ENCODE results near the gene UPB1. TPM values are rescaled to one million over a fixed set of nuclear protein-coding genes. Genes with fewer than 3 reads are reported as not detected.
A peak's percentile ranks its signal among the peaks of the same experiment; 100 is the strongest.
"Not testable (repeated sequence)": the region's sequence is repeated elsewhere in the genome, so short reads cannot be mapped to it uniquely, and the experiment has no call there.

The UPB1 gene
- total RNA-seq, 2 experiments from 2014 or later, result 0.10 TPM; not detected in 1

DNA sequence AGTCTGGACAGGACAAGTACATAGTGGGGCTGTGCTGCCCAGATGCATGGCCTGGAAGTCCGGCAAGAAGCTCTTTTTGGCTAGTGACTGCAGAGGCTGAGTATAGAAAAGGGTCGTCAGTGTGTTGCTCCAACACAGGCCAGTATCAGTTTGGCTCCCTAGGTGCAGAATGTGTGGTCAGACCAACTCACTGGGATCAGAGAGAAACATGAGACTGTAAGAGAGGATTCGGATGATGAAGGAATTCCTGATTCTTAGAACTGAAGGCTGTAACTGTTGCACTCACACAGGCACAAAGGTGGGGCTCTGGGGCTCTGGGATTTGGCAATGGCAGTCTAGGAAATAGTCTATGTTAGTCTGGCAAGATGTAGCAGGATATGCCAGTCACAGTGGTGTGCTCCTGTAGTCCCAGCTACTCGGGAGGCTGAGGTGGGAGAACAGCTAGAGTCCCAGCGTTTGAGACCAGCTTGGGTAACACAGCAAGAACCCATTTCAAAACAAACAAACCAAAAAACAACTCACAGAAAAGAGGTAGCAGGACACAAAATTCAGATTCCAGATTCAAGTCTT is 11.1 kb upstream of the UPB1 start:
- intact Hi-C loops (cut with micrococcal nuclease), result loop anchor here (2.0 kb wide), 1 partner anchor 57 kb away; the partner anchor contains the start of gene ADORA2A
- Mint-ChIP-seq H3K27me3 (ENCODE audit: low read depth) (no peaks in the 10 kb centered on the region), H3K36me3 (ENCODE audit: low read depth) (no peaks in the 10 kb centered on the region), H3K9me3 (no peaks in the 10 kb centered on the region), H3K27ac (no peak overlapping the region), H3K4me3 (no peak overlapping the region), H3K4me1 (ENCODE audit: low read depth) (peaks cover 20% of the 10 kb centered on the region)
- DNase-seq, result no peak
- CTCF ChIA-PET, result interaction anchor here (1.0 to 2.0 kb wide), 4 partner anchors 9 to 42 kb away, joined by 3 to 7 read pairs (median 4); no protein-coding TSS in a partner anchor

DNA sequence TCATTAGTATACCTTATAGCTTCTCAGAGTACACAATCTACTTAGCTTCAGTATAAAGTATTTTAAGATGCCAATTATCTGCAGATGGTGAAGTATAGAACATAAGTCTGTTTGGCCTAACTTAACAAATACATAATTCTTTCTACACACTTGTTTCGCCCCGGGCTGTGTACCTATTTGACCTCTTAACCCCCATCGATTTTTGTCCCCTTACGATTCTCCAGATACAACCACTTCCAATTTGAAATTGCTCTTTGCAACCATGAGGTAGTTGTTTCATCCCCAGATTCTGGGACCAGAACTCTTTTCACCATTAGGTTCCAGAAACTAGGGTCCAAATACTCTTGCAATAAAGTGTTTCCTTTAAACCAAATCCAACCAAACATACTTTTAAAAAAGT is 10.0 kb upstream of the UPB1 start:
- Mint-ChIP-seq H3K4me3 (no peak overlapping the region), H3K4me1 (ENCODE audit: low read depth) (peaks cover 20% of the 10 kb centered on the region), H3K27me3 (ENCODE audit: low read depth) (no peaks in the 10 kb centered on the region), H3K27ac (no peak overlapping the region), H3K9me3 (no peaks in the 10 kb centered on the region), H3K36me3 (ENCODE audit: low read depth) (no peaks in the 10 kb centered on the region)
- CTCF ChIA-PET, result no interaction called here
- DNase-seq, result no peak
- intact Hi-C loops (cut with micrococcal nuclease), result loop anchor here (2.0 kb wide), 1 partner anchor 58 kb away; the partner anchor contains the start of gene ADORA2A

DNA sequence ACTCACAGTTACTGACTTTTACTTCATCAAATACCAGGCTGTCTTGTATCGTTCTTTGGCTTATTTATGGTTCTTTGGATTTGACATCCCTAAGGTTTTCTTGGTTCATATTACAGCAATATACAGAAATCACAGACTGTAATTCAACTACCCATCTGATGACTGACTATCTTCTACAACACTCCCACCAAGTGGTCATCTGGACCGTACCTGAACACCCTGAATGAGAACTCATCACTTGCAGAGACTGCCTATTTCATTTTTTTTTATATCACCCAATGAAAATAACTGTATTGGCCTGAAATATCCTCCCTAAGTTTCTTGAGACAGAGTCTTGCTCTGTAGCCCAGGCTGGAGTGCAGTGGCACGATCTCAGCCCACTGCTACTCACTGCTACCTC is 9.5 kb upstream of the UPB1 start:
- Mint-ChIP-seq H3K36me3 (ENCODE audit: low read depth) (no peaks in the 10 kb centered on the region), H3K27ac (no peak overlapping the region), H3K4me3 (no peak overlapping the region), H3K4me1 (ENCODE audit: low read depth) (peaks cover 20% of the 10 kb centered on the region), H3K27me3 (ENCODE audit: low read depth) (no peaks in the 10 kb centered on the region), H3K9me3 (no peaks in the 10 kb centered on the region)
- DNase-seq, result peak; percentile 30
- CTCF ChIA-PET, result interaction anchor here (0.6 to 1.4 kb wide), 5 partner anchors 17 to 63 kb away, joined by 3 to 12 read pairs (median 5); partner anchors contain the start of gene ADORA2A
- intact Hi-C loops (cut with micrococcal nuclease), result loop anchor here (1.0 to 2.0 kb wide), 2 partner anchors 51 to 59 kb away; partner anchors contain the start of gene ADORA2A

DNA sequence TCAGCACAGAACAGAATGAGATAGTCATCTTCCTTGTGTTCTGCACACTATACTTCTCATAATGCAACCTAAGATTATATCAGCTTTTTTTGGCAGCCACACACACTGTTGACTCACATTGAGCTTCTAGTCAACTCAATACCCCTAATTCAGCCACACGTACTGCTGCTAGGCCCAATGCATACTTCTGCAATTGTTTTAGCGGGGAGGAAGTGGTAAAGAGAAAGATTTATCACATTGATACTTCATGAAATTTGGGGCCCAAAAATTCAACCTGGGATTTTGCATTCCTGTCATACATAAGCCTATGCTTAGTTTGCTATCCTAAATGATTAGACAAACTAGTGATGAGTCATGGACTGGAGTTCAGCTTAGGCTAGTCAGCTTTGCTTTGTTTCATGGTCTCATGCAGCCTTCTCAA is 8.6 kb upstream of the UPB1 start:
- H3K9me3 Mint-ChIP-seq, result no peaks in the 10 kb centered on the region
- peak; percentile 49 for DNase-seq
- H3K4me3 Mint-ChIP-seq, result no peak overlapping the region
- CTCF ChIA-PET, result interaction anchor here (1.3 to 1.4 kb wide), 3 partner anchors 16 to 63 kb away, joined by 3 to 12 read pairs (median 5); partner anchors contain the start of gene ADORA2A
- H3K36me3 Mint-ChIP-seq (ENCODE audit: low read depth), result no peaks in the 10 kb centered on the region
- peaks cover 20% of the 10 kb centered on the region for H3K4me1 Mint-ChIP-seq (ENCODE audit: low read depth)
- intact Hi-C loops (cut with micrococcal nuclease), result loop anchor here (1.0 kb wide), 1 partner anchor 52 kb away; no protein-coding TSS in a partner anchor
- no peaks in the 10 kb centered on the region for H3K27me3 Mint-ChIP-seq (ENCODE audit: low read depth)
- H3K27ac Mint-ChIP-seq, result no peak overlapping the region

DNA sequence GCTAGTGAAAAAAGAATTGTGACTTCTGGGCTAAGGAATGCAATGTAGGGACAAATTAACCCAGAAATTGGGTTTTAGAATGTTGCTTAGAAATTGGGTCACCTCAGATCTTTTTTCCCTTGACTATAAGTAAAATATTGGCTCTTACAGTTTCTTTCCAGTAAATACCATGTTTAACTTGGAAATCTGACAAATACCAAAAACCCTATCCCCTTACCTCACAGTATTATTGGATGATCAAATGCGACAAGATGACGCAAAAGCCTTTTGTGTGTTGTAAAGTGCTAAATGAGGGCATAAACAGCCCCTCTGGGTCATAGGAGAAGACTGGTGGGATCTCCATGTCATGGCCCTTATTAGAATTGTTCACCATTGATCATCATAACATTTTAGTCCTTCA is 6.1 kb upstream of the UPB1 start:
- no peaks in the 10 kb centered on the region for H3K9me3 Mint-ChIP-seq

DNA sequence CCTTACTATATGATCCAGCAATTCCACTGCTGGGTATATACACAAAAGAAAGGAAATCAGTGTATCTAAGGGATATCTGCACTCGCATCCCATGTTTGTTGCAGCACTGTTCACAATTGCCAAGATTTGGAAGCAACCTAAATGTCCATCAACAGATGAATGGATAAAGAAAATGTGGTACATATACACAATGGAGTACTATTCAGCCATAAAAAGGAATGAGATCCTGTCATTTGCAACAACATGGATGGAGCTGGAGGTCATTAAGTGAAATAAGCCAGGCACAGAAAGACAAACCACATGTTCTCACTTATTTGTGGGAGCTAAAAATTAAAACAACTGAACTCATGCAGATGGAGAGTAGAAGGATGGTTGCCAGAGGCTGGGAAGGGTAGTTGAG is 5.7 kb upstream of the UPB1 start:
- H3K36me3 Mint-ChIP-seq (ENCODE audit: low read depth); H3K27ac Mint-ChIP-seq; H3K4me3 Mint-ChIP-seq; DNase-seq; H3K27me3 Mint-ChIP-seq (ENCODE audit: low read depth); CTCF ChIA-PET; intact Hi-C loops (cut with micrococcal nuclease); H3K4me1 Mint-ChIP-seq (ENCODE audit: low read depth); H3K9me3 Mint-ChIP-seq: not testable (repeated sequence)

More for the DNA sequence above, 6.1 kb upstream of the UPB1 start:
- CTCF ChIA-PET, result no interaction called here
- no peak overlapping the region for H3K4me3 Mint-ChIP-seq
- DNase-seq, result no peak
- H3K27ac Mint-ChIP-seq, result no peak overlapping the region
- H3K4me1 Mint-ChIP-seq (ENCODE audit: low read depth), result peaks cover 8% of the 10 kb centered on the region
- intact Hi-C loops (cut with micrococcal nuclease), result no loop called here
- peaks cover 9% of the 10 kb centered on the region for H3K27me3 Mint-ChIP-seq (ENCODE audit: low read depth)
- no peaks in the 10 kb centered on the region for H3K36me3 Mint-ChIP-seq (ENCODE audit: low read depth)

DNA sequence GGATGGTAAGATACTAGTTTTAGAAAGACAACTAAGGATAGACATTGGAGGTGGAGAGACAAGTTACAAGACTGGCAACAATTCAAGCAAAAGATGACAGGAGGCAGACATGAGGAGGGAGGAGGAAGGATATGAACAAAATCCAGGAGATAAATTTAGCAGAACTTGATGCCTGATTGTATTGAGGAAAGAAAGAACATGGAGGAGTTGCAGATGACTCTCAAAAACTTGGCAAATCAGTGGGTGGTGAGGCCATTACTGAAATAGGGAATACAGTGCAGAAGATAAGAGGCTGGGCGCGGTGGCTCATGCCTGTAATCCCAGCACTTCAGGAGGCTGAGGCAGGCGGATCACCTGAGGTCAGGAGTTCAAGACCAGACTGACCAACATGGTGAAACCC is 2.7 kb upstream of the UPB1 start:
- Mint-ChIP-seq H3K4me3 (no peak overlapping the region), H3K4me1 (ENCODE audit: low read depth) (no peaks in the 10 kb centered on the region), H3K27ac (no peak overlapping the region), H3K9me3 (no peaks in the 10 kb centered on the region), H3K36me3 (ENCODE audit: low read depth) (no peaks in the 10 kb centered on the region), H3K27me3 (ENCODE audit: low read depth) (peaks cover 18% of the 10 kb centered on the region)
- intact Hi-C loops (cut with micrococcal nuclease), result no loop called here
- CTCF ChIA-PET, result interaction anchor here (1.1 kb wide), 1 partner anchor 70 kb away, joined by 4 read pairs; no protein-coding TSS in a partner anchor
- no peak for DNase-seq

DNA sequence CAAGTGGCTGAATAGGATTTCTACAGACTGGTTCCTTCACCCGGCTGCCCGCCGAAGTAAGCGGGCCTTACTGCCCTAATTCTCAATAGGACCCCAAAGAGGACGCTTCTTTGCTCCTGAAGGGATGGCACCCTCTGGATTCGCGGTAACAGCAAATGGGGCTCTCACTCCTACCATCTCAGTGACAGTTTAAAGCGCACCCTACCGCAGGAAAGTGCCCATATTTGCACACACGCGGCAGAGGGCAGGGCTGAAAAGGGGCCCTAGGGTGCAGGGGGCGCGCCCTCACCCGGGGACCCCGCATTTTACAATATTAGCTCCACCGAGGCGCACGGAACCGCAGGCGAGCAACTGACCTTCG is 985 bp upstream of the UPB1 start:
- no peak overlapping the region for H3K27ac Mint-ChIP-seq
- no peak for DNase-seq
- H3K4me1 Mint-ChIP-seq (ENCODE audit: low read depth), result no peaks in the 10 kb centered on the region
- peaks cover 18% of the 10 kb centered on the region for H3K27me3 Mint-ChIP-seq (ENCODE audit: low read depth)
- H3K9me3 Mint-ChIP-seq, result no peaks in the 10 kb centered on the region
- CTCF ChIA-PET, result no interaction called here
- H3K36me3 Mint-ChIP-seq (ENCODE audit: low read depth), result no peaks in the 10 kb centered on the region
- intact Hi-C loops (cut with micrococcal nuclease), result no loop called here
- no peak overlapping the region for H3K4me3 Mint-ChIP-seq

DNA sequence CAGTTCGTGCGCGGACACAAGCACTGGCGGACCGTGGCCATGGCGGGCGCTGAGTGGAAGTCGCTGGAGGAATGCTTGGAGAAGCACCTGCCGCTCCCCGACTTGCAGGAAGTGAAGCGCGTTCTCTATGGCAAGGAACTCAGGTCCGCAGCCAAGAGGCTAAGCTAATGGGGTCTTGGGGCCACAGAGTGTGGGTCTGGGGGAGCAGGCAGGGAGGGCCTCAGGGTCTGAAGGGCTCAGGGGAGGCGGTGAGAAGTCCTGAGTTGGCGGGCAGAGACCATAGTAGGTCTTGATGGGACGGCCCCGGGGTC is 188 bp downstream of the UPB1 start:
- no peak overlapping the region for H3K27ac Mint-ChIP-seq
- no peaks in the 10 kb centered on the region for H3K4me1 Mint-ChIP-seq (ENCODE audit: low read depth)
- H3K36me3 Mint-ChIP-seq (ENCODE audit: low read depth), result no peaks in the 10 kb centered on the region
- intact Hi-C loops (cut with micrococcal nuclease), result no loop called here
- H3K27me3 Mint-ChIP-seq (ENCODE audit: low read depth), result peaks cover 18% of the 10 kb centered on the region
- no peak overlapping the region for H3K4me3 Mint-ChIP-seq
- CTCF ChIA-PET, result no interaction called here
- no peak for DNase-seq
- H3K9me3 Mint-ChIP-seq, result no peaks in the 10 kb centered on the region

DNA sequence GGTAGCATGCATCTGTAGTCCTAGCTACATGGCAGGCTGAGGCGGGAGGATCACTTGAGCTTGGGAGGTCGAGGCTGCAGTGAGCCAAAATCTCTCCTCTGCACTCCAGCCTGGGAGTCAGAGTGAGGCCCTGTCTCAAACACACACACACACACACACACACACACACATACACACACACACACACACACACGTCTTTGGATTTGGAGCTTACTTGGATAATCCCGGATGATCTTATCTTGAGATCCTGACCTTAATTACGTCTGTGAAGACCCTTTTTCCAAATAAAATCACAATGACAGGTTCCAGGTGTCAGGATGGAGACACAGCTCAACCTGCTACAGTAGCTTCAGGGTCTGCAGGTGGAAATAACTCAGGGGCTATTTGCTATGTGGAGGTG is 1.1 kb downstream of the UPB1 start:
- Mint-ChIP-seq H3K36me3 (ENCODE audit: low read depth) (no peaks in the 10 kb centered on the region), H3K9me3 (no peaks in the 10 kb centered on the region), H3K4me1 (ENCODE audit: low read depth) (no peaks in the 10 kb centered on the region), H3K27me3 (ENCODE audit: low read depth) (peaks cover 18% of the 10 kb centered on the region), H3K27ac (no peak overlapping the region), H3K4me3 (no peak overlapping the region)
- no peak for DNase-seq
- intact Hi-C loops (cut with micrococcal nuclease), result no loop called here
- CTCF ChIA-PET, result interaction anchor here (0.9 to 1.3 kb wide), 3 partner anchors 26 to 172 kb away, joined by 3 to 7 read pairs (median 4); no protein-coding TSS in a partner anchor

DNA sequence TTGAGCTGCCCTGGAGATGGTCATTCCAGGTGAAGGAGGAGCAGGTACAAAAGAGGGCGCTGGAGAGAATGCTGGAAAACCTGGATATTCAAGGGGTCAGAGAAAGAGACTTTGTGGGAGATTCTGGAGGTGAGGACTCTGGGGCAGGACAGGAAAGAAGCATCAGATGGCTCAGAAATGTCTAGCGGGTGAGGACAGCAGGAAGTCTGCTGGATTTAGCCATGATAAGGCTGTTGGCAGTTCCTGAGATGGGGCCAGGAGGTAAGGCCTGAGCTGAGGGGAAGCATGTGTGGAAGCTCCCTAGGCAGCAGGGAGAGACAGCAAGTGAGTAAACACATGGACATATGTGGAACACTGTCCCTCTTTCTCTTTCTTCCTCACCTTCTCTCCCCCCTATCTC is 1.5 kb downstream of the UPB1 start:
- no peak overlapping the region for H3K27ac Mint-ChIP-seq
- H3K4me3 Mint-ChIP-seq, result no peak overlapping the region
- no peaks in the 10 kb centered on the region for H3K36me3 Mint-ChIP-seq (ENCODE audit: low read depth)
- peaks cover 18% of the 10 kb centered on the region for H3K27me3 Mint-ChIP-seq (ENCODE audit: low read depth)
- H3K9me3 Mint-ChIP-seq, result no peaks in the 10 kb centered on the region
- intact Hi-C loops (cut with micrococcal nuclease), result no loop called here
- H3K4me1 Mint-ChIP-seq (ENCODE audit: low read depth), result no peaks in the 10 kb centered on the region
- DNase-seq, result no peak
- CTCF ChIA-PET, result interaction anchor here (0.9 to 1.3 kb wide), 3 partner anchors 26 to 172 kb away, joined by 3 to 7 read pairs (median 4); no protein-coding TSS in a partner anchor

DNA sequence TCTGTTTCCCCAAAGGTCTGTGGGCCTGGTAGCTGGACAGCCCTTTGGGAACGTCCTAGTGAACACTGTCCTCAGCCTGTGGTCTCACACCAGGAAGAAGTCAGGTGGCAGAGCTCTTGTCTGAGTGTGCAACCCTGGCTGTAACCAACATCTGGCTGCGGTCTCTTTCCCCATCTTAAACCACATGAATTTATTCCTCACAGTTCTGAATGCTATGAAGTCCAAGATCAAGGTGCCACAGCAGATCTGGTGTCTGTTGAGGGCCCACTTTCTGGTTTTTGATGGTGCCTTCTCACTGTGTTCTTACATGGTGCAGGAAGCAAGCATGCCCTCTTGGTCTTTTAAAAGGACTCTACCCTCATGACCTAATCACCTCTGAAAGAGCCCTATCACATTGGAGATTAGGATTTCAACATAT is 2.7 kb downstream of the UPB1 start:
- H3K27ac Mint-ChIP-seq, result no peak overlapping the region
- no peak overlapping the region for H3K4me3 Mint-ChIP-seq
- DNase-seq, result no peak
- H3K36me3 Mint-ChIP-seq (ENCODE audit: low read depth), result no peaks in the 10 kb centered on the region
- peaks cover 13% of the 10 kb centered on the region for H3K27me3 Mint-ChIP-seq (ENCODE audit: low read depth)
- H3K4me1 Mint-ChIP-seq (ENCODE audit: low read depth), result no peaks in the 10 kb centered on the region
- intact Hi-C loops (cut with micrococcal nuclease), result no loop called here
- no peaks in the 10 kb centered on the region for H3K9me3 Mint-ChIP-seq
- CTCF ChIA-PET, result interaction anchor here (0.6 kb wide), 2 partner anchors 32 to 47 kb away, joined by 3 to 6 read pairs; no protein-coding TSS in a partner anchor

DNA sequence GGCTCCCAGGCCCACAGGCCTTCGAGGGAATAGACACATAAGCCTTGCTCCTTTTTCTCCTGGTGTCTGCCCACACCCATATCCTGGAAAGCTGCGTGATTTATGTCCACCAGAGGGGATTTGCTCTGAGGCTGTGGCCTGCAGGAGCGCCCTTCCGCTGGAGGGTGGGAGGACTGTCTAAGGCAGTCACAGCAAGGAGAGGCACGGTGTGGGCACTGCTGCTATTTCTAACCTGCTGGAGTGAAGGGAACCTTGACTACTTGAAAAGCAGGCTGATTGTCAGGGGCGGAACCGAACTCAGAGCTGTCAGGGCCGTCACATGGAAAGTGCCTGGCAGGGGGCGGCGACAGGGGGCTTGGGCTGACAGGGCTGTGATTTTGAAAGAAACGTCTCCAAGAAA is 3.7 kb downstream of the UPB1 start:
- H3K27ac Mint-ChIP-seq, result no peak overlapping the region
- H3K27me3 Mint-ChIP-seq (ENCODE audit: low read depth), result peaks cover 10% of the 10 kb centered on the region
- no peak overlapping the region for H3K4me3 Mint-ChIP-seq
- DNase-seq, result no peak
- CTCF ChIA-PET, result no interaction called here
- H3K9me3 Mint-ChIP-seq, result no peaks in the 10 kb centered on the region
- intact Hi-C loops (cut with micrococcal nuclease), result no loop called here
- H3K36me3 Mint-ChIP-seq (ENCODE audit: low read depth), result no peaks in the 10 kb centered on the region
- H3K4me1 Mint-ChIP-seq (ENCODE audit: low read depth), result peaks cover 7% of the 10 kb centered on the region

All from activated naive CD4-positive, alpha-beta T cell treated with anti-CD3 and anti-CD28 coated beads for 36 hours (primary cell).